H9 (cell line): ENCODE measurements around the gene GRID2. TPM values are rescaled to one million over a fixed set of nuclear protein-coding genes. Genes with fewer than 3 reads are reported as not detected.

Source experiments
- DNase-seq: peaks from one replicate; pipeline ENCODE4 v3.0.0-alpha.2; 2017
- H2AFZ ChIP-seq: one replicate; pipeline ENCODE4 v1.6.1; 2013; ENCODE audit warnings: mild to moderate bottlenecking, low read length, control low read depth, moderate library complexity
- H2AK5ac ChIP-seq: 2 replicates; pipeline ENCODE4 v1.6.1; 2013; ENCODE audit warnings: low read length, control low read depth, mixed read lengths; ENCODE audit not compliant: insufficient read length
- H2BK120ac ChIP-seq: one replicate; pipeline ENCODE4 v1.6.1; 2013; ENCODE audit warnings: low read depth, mild to moderate bottlenecking, low read length, control low read depth, inconsistent platforms; ENCODE audit not compliant: poor library complexity, severe bottlenecking
- H2BK12ac ChIP-seq: 2 replicates; pipeline ENCODE4 v1.6.1; 2013; ENCODE audit warnings: low read length, control low read depth, mixed read lengths, low read depth; ENCODE audit not compliant: insufficient read length
- H2BK15ac ChIP-seq: 2 replicates; pipeline ENCODE4 v1.6.1; 2013; ENCODE audit warnings: low read depth, low read length, control low read depth
- H2BK20ac ChIP-seq: one replicate; pipeline ENCODE4 v1.6.1; 2013; ENCODE audit warnings: low read depth, mild to moderate bottlenecking, low read length, control low read depth, inconsistent platforms; ENCODE audit not compliant: poor library complexity, severe bottlenecking
- H2BK5ac ChIP-seq: 2 replicates; pipeline ENCODE4 v1.6.1; 2013; ENCODE audit warnings: low read length, control low read depth, mixed read lengths; ENCODE audit not compliant: insufficient read length
- H3K14ac ChIP-seq: 2 replicates; pipeline ENCODE4 v1.6.1; 2013; ENCODE audit warnings: low read length, control low read depth; ENCODE audit not compliant: insufficient read depth
- H3K18ac ChIP-seq: 2 replicates; pipeline ENCODE4 v1.6.1; 2013; ENCODE audit warnings: low read depth, mild to moderate bottlenecking, mixed read lengths, low read length, control low read depth; ENCODE audit not compliant: insufficient read length
- H3K23ac ChIP-seq: 2 replicates; pipeline ENCODE4 v1.6.1; 2013; ENCODE audit warnings: low read length, control low read depth, mixed read lengths, low read depth; ENCODE audit not compliant: insufficient read length
- H3K23me2 ChIP-seq: 2 replicates; pipeline ENCODE4 v1.6.1; 2013; ENCODE audit warnings: low read depth, mild to moderate bottlenecking, mixed read lengths, low read length, control low read depth; ENCODE audit not compliant: insufficient read length, poor library complexity, severe bottlenecking
- H3K27ac ChIP-seq: 2 replicates; pipeline ENCODE4 v1.5.1; 2013; ENCODE audit warnings: low read length, control low read depth, mixed read lengths, low read depth; ENCODE audit not compliant: insufficient read length
- H3K27me3 ChIP-seq: 2 replicates; pipeline ENCODE4 v1.6.1; 2013; ENCODE audit warnings: low read length, control low read depth, inconsistent platforms; ENCODE audit not compliant: insufficient read depth
- H3K4ac ChIP-seq: 2 replicates; pipeline ENCODE4 v1.6.1; 2013; ENCODE audit warnings: low read depth, mild to moderate bottlenecking, control low read depth, inconsistent platforms, low read length, moderate library complexity
- H3K4me1 ChIP-seq: 2 replicates; pipeline ENCODE4 v1.6.1; 2013; ENCODE audit warnings: low read length, control low read depth, inconsistent platforms; ENCODE audit not compliant: insufficient read depth
- H3K4me2 ChIP-seq: 2 replicates; pipeline ENCODE4 v1.6.1; 2013; ENCODE audit warnings: low read length, control low read depth, mixed read lengths; ENCODE audit not compliant: insufficient read length, insufficient read depth
- H3K56ac ChIP-seq: 2 replicates; pipeline ENCODE4 v1.6.1; 2013; ENCODE audit warnings: low read depth, mild to moderate bottlenecking, mixed read lengths, low read length, control low read depth; ENCODE audit not compliant: insufficient read length
- H3K79me1 ChIP-seq: 2 replicates; pipeline ENCODE4 v1.6.1; 2013; ENCODE audit warnings: low read depth, mild to moderate bottlenecking, moderate library complexity, low read length, control low read depth, inconsistent platforms; ENCODE audit not compliant: insufficient read depth, poor library complexity, severe bottlenecking
- H3K79me2 ChIP-seq: 2 replicates; pipeline ENCODE4 v1.6.1; 2013; ENCODE audit warnings: low read length, control low read depth, inconsistent platforms; ENCODE audit not compliant: insufficient read depth
- H3K9ac ChIP-seq: 2 replicates; pipeline ENCODE4 v1.6.1; 2013; ENCODE audit warnings: low read length, control low read depth, mixed read lengths; ENCODE audit not compliant: insufficient read length; ENCODE audit errors: extremely low read depth
- H3K9me3 ChIP-seq: one replicate; pipeline ENCODE4 v1.6.1; 2013; ENCODE audit warnings: low read depth, low read length, inconsistent platforms; ENCODE audit not compliant: control insufficient read depth
- H3T11ph ChIP-seq: one replicate; pipeline ENCODE4 v1.6.1; 2013; ENCODE audit warnings: mild to moderate bottlenecking, low read length, control low read depth, inconsistent platforms
- H4K20me1 ChIP-seq: one replicate; pipeline ENCODE4 v1.6.1; 2013; ENCODE audit not compliant: control insufficient read depth, insufficient read length, insufficient read depth
- H4K5ac ChIP-seq: 2 replicates; pipeline ENCODE4 v1.6.1; 2013; ENCODE audit warnings: low read depth, mild to moderate bottlenecking, mixed read lengths, low read length, control low read depth; ENCODE audit not compliant: insufficient read length
- H4K8ac ChIP-seq: replicated peaks from 2 replicates; pipeline ENCODE4 v1.6.1; 2013; ENCODE audit warnings: low read length, control low read depth, mixed read lengths, low read depth; ENCODE audit not compliant: insufficient read length
- H4K91ac ChIP-seq: 2 replicates; pipeline ENCODE4 v1.6.1; 2013; ENCODE audit warnings: low read depth, mild to moderate bottlenecking, moderate library complexity, mixed read lengths, low read length, control low read depth; ENCODE audit not compliant: insufficient read length
- H3K27ac Mint-ChIP-seq, 3 experiments: 2 replicates in 2 of 3; 3 replicates in 1 of 3; pipeline ENCODE4 v1.8.0; 2020 to 2021; ENCODE audit warnings: mixed read lengths in 3 of 3, mild to moderate bottlenecking in 1 of 3, moderate library complexity in 1 of 3
- H3K27me3 Mint-ChIP-seq: 2 replicates; pipeline ENCODE4 v1.8.0; 2021; ENCODE audit warnings: low read depth, mild to moderate bottlenecking, moderate library complexity, mixed read lengths
- H3K36me3 Mint-ChIP-seq, 3 experiments: 2 replicates in 2 of 3; 3 replicates in 1 of 3; pipeline ENCODE4 v1.8.0; 2020 to 2021; ENCODE audit warnings: low read depth in 3 of 3, mixed read lengths in 3 of 3; ENCODE audit not compliant: insufficient read depth in 1 of 3
- H3K4me1 Mint-ChIP-seq, 2 experiments: 2 replicates each; pipeline ENCODE4 v1.8.0; 2020; ENCODE audit warnings: mixed read lengths in 2 of 2
- H3K4me3 Mint-ChIP-seq, 2 experiments: 2 replicates in 1 of 2; 3 replicates in 1 of 2; pipeline ENCODE4 v1.8.0; 2020 to 2021; ENCODE audit warnings: mild to moderate bottlenecking in 2 of 2, mixed read lengths in 2 of 2, moderate library complexity in 1 of 2
- H3K9me3 Mint-ChIP-seq, 2 experiments: 2 replicates in 1 of 2; 3 replicates in 1 of 2; pipeline ENCODE4 v1.8.0; 2020; ENCODE audit warnings: mild to moderate bottlenecking in 2 of 2, mixed read lengths in 2 of 2, moderate library complexity in 1 of 2
- WGBS: extraction: QIAGEN DNeasy Blood & Tissue Kit; methylation state at CpG from one replicate; pipeline ENCODE4 v1.1.7; 2013; ENCODE audit warnings: missing lambda C conversion rate, low lambda C conversion rate, mixed read lengths; ENCODE audit not compliant: insufficient read length; ENCODE audit errors: extremely low coverage; 5-methylcytosine and 5-hydroxymethylcytosine counted together
- total RNA-seq: library from RNA; stranded (reverse); gene quantifications from 2 replicates; pipeline ENCODE4 v1.2.1, GENCODE V29; 2021
- TF ChIP-seq, protein P1 (sequence below): fragments of 200-600 bp; sonication (generic); conservative IDR thresholded peaks from 3 replicates; pipeline ENCODE4 v1.8.0; 2021; ENCODE audit warnings: antibody characterized with exemption, mild to moderate bottlenecking

GRID2 gene
- total RNA-seq, 1 experiment from 2014 or later: 21.8 TPM

- Histone ChIP-seq H3K18ac (no peak overlapping the region), H2BK5ac (no peak overlapping the region), H3K4me2 (no peak overlapping the region), H3K56ac (no peak overlapping the region), H2BK120ac (no peak overlapping the region), H4K8ac (no peak overlapping the region), H3T11ph (no peak overlapping the region), H3K79me2 (peaks cover 23% of the 10 kb centered on the region; the same call in 1 of the 2 replicates), H3K9ac (no peak overlapping the region), H3K4me1 (peaks cover 3% of the 10 kb centered on the region; the same call in 1 of the 2 replicates), H3K4ac (no peak overlapping the region), H4K5ac (no peak overlapping the region), H3K79me1 (no peaks in the 10 kb centered on the region), H2AK5ac (no peak overlapping the region), H2AFZ (no peak overlapping the region), H3K9me3 (no peaks in the 10 kb centered on the region), H3K14ac (no peak overlapping the region), H2BK20ac (no peak overlapping the region), H3K27ac (no peak overlapping the region), H4K20me1 (no peaks in the 10 kb centered on the region), H3K23ac (no peak overlapping the region), H4K91ac (no peak overlapping the region), H3K23me2 (no peaks in the 10 kb centered on the region), H2BK12ac (no peak overlapping the region), H3K27me3 (no peaks in the 10 kb centered on the region), H2BK15ac (no peak overlapping the region)
- TF ChIP-seq, protein P1, sequence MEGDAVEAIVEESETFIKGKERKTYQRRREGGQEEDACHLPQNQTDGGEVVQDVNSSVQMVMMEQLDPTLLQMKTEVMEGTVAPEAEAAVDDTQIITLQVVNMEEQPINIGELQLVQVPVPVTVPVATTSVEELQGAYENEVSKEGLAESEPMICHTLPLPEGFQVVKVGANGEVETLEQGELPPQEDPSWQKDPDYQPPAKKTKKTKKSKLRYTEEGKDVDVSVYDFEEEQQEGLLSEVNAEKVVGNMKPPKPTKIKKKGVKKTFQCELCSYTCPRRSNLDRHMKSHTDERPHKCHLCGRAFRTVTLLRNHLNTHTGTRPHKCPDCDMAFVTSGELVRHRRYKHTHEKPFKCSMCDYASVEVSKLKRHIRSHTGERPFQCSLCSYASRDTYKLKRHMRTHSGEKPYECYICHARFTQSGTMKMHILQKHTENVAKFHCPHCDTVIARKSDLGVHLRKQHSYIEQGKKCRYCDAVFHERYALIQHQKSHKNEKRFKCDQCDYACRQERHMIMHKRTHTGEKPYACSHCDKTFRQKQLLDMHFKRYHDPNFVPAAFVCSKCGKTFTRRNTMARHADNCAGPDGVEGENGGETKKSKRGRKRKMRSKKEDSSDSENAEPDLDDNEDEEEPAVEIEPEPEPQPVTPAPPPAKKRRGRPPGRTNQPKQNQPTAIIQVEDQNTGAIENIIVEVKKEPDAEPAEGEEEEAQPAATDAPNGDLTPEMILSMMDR: no peak
- H3K27me3 Mint-ChIP-seq: no peaks in the 10 kb centered on the region
- WGBS: no CpG with 5 or more reads among the region's 1 CpG
- DNase-seq: no peak
- peak overlapping the region; percentile 64 to 93 (median 83); a peak in 5 of 7 replicates for H3K27ac Mint-ChIP-seq
- H3K4me1 Mint-ChIP-seq: peaks cover 63 to 66% of the 10 kb centered on the region in 2 experiments
- H3K4me3 Mint-ChIP-seq: 0 out of 5 replicates have a peak overlapping the region, but pooled peaks of 1 of the 2 experiments have one; percentile 5
- H3K9me3 Mint-ChIP-seq: no peaks in the 10 kb centered on the region
- peaks cover 0 to 8% (median 5%) of the 10 kb centered on the region in 3 experiments; a peak in 3 of 7 replicates for H3K36me3 Mint-ChIP-seq
Measured at GRCh38 chr4:92461732-92462131, 158.0 kb downstream of the GRID2 start.
